ENCODE data around the gene KIF9.
"Not testable (repeated sequence)": the region's sequence is repeated elsewhere in the genome, so short reads cannot be mapped to it uniquely, and the experiment has no call there.

KIF9 gene

DNA sequence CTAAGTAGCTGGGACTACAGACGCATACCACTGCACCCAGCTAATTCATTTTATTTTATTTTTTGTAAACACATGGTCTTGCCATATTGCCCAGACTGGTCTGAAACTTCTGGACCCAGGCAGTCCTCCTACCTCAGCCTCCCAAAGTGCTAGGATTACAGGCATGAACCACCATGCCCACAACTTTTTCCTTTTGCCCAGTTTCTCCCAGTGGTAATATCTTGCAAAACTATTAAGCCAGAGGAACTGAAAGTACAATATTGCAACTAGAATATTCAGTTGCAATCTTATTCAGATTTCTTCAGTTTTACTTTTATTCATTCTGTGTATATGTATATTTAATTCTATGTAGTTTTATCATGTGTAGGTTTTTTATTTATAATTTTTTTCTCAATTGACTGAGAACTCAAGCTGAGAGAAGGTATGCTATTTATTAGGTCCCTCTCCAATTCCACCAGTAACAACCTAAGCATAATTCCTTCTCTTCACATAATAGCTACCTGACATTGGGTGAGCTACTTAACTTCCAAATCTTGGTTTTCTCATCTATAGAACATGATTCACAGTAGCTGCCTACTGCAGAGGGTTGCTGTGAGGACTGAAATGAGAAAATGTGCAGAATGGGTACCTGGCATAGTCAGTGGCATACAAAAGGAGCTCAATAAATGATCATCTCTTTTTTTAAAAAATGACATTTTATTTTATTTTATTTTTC is 30.9 kb upstream of the KIF9 start:
- FAIRE-seq (no peak), DNase-seq (ENCODE audit: insufficient read length, low spot score) (no peak)
- no peak for TF ChIP-seq PAX5 (IDR thresholded peaks at IDR 0.05; ENCODE audit: insufficient read depth, low read length, severe bottlenecking)
- TF ChIP-seq POU2F2 (IDR thresholded peaks at IDR 0.05; ENCODE audit: low read depth, low read length) = no peak
- no peak for TF ChIP-seq POLR2AphosphoS5 (IDR thresholded peaks at IDR 0.05; ENCODE audit: low read depth, low read length)
- TF ChIP-seq POLR2A (IDR thresholded peaks at IDR 0.05; ENCODE audit: low read depth, low read length) = no peak
- TF ChIP-seq SPI1 (IDR thresholded peaks at IDR 0.05; ENCODE audit: low read depth, low read length) = peak; percentile 83
- TF ChIP-seq TAF1 (IDR thresholded peaks at IDR 0.05; ENCODE audit: low read depth, low read length) = no peak

DNA sequence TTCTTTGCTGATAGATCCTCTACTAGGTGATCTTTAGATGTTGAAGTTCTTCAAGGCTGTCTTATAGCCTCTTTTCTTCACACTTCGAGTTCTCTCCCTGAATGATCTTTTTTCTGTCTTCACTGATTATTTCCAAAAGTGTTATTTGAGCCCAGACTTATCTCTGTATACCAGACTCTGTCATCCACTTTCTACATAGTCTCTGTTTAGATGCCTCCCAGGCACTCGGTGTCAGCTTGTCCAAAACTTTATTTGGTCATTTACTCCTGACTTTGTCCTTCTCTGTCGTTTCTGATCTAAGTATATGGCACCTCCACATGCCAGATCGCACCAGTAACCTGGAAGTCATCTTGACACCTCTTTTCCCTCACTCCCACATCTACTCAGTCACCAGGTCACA is 27.8 kb upstream of the KIF9 start:
- TF ChIP-seq TAF1 (IDR thresholded peaks at IDR 0.05; ENCODE audit: low read depth, low read length) (no peak), PAX5 (IDR thresholded peaks at IDR 0.05; ENCODE audit: insufficient read depth, low read length, severe bottlenecking) (no peak), SPI1 (IDR thresholded peaks at IDR 0.05; ENCODE audit: low read depth, low read length) (no peak), POU2F2 (IDR thresholded peaks at IDR 0.05; ENCODE audit: low read depth, low read length) (no peak), POLR2A (IDR thresholded peaks at IDR 0.05; ENCODE audit: low read depth, low read length) (no peak), POLR2AphosphoS5 (IDR thresholded peaks at IDR 0.05; ENCODE audit: low read depth, low read length) (no peak)
- DNase-seq (ENCODE audit: insufficient read length, low spot score) = no peak
- FAIRE-seq = no peak

DNA sequence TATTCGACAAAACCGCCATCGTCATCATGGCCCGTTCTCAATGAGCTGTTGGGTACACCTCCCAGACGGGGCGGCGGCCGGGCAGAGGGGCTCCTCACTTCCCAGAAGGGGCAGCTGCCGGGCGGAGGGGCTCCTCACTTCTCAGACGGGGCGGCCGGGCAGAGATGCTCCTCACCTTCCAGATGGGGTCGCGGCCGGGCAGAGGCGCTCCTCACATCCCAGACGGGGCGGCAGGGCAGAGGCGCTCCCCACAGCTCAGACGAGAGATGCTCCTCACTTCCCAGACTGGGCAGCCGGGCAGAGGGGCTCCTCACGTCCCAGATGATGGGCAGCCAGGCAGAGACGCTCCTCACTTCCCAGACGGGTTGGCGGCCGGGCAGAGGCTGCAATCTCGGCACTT is 26.6 kb upstream of the KIF9 start:
- not testable (repeated sequence) for FAIRE-seq; DNase-seq (ENCODE audit: insufficient read length, low spot score)

DNA sequence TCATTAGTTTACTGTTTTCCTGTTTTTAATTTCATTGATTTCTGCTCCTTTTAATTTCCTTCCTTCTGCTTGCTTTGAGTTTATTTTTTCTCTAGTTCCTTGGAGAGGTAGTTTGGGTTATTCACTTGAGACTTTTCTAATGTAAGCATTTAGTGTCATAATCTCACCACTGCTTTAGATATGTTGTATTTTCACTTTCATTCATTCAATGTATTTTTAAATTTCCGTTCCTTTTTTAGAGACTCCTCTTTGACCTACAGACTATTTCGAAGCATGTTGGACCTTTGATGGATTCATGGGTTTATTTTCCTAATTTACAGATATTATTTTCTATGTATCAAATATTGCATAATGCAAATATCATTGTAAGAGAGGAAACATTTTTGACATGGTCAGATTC is 23.4 kb upstream of the KIF9 start:
- TF ChIP-seq TAF1 (IDR thresholded peaks at IDR 0.05; ENCODE audit: low read depth, low read length) (no peak), PAX5 (IDR thresholded peaks at IDR 0.05; ENCODE audit: insufficient read depth, low read length, severe bottlenecking) (no peak), SPI1 (IDR thresholded peaks at IDR 0.05; ENCODE audit: low read depth, low read length) (no peak), POLR2AphosphoS5 (IDR thresholded peaks at IDR 0.05; ENCODE audit: low read depth, low read length) (no peak), POU2F2 (IDR thresholded peaks at IDR 0.05; ENCODE audit: low read depth, low read length) (no peak), POLR2A (IDR thresholded peaks at IDR 0.05; ENCODE audit: low read depth, low read length) (no peak)
- DNase-seq (ENCODE audit: insufficient read length, low spot score) (no peak), FAIRE-seq (no peak)

DNA sequence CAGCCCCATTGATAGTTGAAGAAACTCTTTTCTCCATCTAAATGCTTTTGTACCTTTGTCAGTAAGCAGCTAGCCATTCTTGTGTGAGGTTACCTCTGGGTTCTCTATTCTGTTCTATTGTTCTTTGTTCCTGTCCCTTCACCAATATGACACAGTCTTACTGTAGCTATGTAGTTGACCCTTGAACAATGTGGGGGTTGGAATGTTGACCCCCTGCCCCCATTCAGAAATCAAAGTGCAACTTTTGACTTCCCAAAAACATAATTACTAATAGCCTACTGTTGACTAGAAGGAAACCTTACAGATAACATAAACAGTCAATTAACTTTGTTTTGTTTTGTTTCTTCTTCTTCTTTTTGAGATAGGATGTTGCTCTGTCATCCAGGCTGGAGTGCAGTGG is 18.9 kb upstream of the KIF9 start:
- DNase-seq (ENCODE audit: insufficient read length, low spot score) (no peak), FAIRE-seq (no peak)
- TF ChIP-seq TAF1 (IDR thresholded peaks at IDR 0.05; ENCODE audit: low read depth, low read length) (no peak), POU2F2 (IDR thresholded peaks at IDR 0.05; ENCODE audit: low read depth, low read length) (no peak), SPI1 (IDR thresholded peaks at IDR 0.05; ENCODE audit: low read depth, low read length) (no peak), POLR2A (IDR thresholded peaks at IDR 0.05; ENCODE audit: low read depth, low read length) (no peak), PAX5 (IDR thresholded peaks at IDR 0.05; ENCODE audit: insufficient read depth, low read length, severe bottlenecking) (no peak), POLR2AphosphoS5 (IDR thresholded peaks at IDR 0.05; ENCODE audit: low read depth, low read length) (no peak)

DNA sequence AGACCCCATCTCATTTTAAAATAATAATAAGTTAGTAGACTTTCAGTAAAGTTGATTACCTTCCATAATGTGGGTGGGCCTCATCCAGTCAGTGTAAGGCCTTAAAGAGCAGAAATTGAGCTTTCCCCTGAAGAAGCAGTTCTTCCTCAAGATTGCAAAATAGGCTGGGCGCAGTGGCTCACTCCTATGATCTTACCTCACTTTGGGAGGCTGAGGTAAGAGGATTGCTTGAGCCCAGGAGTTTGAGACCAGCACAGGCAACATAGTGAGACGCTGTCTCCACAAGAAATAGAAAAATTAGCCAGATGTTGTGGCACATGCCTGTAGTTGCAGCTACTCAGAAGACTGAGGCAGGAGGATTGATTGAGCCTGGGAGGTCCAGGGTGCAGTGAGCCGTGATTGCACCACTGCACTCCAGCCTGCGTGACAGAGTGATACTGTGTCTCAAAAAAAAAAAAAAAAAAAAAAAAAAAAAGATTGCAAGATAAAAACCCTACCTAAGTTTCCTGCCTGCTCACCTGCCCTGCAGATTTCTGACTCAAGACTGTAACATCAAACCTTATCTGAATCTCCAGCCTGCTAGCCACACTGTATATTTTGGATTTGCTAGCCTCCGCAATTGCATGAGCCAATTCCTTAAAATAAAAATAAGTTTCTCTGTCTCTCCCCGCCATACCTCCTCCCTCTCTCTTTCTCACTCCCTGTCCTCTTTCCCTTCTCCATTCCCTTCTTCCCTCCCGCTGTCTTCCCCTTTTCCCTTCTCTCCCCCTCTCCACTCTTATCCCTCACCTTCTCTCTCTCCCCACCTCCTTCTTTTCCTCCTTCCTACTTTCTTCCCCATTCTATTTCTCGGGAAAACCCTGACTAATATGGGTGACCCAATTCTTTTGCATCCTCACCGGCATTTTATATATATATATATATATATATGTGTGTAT is 17.1 kb upstream of the KIF9 start:
- FAIRE-seq = peak; percentile 48
- TF ChIP-seq TAF1 (IDR thresholded peaks at IDR 0.05; ENCODE audit: low read depth, low read length) (no peak), POLR2A (IDR thresholded peaks at IDR 0.05; ENCODE audit: low read depth, low read length) (no peak), POU2F2 (IDR thresholded peaks at IDR 0.05; ENCODE audit: low read depth, low read length) (no peak), PAX5 (IDR thresholded peaks at IDR 0.05; ENCODE audit: insufficient read depth, low read length, severe bottlenecking) (no peak)
- no peak for DNase-seq (ENCODE audit: insufficient read length, low spot score)

DNA sequence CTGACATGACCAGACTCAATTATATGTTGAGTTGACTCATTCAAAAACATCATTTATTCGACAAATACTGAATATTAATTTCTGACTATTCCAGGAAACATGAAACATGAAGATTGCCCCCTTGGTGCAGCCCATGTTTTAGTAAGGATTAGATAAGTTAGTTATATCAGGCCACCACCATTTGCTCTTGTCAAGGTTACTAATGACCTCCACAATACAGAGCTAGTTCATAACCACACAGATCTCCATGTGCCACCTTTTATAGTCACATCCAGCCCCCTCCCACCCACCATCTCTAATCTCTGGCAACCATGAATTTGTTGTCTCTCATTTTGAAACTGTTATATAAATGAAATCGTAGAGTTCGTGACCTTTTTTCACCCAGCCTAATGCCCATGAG is 15.8 kb upstream of the KIF9 start:
- FAIRE-seq = peak; percentile 23
- no peak for TF ChIP-seq POLR2A (IDR thresholded peaks at IDR 0.05; ENCODE audit: low read depth, low read length)
- no peak for TF ChIP-seq SPI1 (IDR thresholded peaks at IDR 0.05; ENCODE audit: low read depth, low read length)
- no peak for TF ChIP-seq PAX5 (IDR thresholded peaks at IDR 0.05; ENCODE audit: insufficient read depth, low read length, severe bottlenecking)
- TF ChIP-seq POLR2AphosphoS5 (IDR thresholded peaks at IDR 0.05; ENCODE audit: low read depth, low read length) = no peak
- no peak for TF ChIP-seq TAF1 (IDR thresholded peaks at IDR 0.05; ENCODE audit: low read depth, low read length)
- TF ChIP-seq POU2F2 (IDR thresholded peaks at IDR 0.05; ENCODE audit: low read depth, low read length) = no peak
- no peak for DNase-seq (ENCODE audit: insufficient read length, low spot score)

DNA sequence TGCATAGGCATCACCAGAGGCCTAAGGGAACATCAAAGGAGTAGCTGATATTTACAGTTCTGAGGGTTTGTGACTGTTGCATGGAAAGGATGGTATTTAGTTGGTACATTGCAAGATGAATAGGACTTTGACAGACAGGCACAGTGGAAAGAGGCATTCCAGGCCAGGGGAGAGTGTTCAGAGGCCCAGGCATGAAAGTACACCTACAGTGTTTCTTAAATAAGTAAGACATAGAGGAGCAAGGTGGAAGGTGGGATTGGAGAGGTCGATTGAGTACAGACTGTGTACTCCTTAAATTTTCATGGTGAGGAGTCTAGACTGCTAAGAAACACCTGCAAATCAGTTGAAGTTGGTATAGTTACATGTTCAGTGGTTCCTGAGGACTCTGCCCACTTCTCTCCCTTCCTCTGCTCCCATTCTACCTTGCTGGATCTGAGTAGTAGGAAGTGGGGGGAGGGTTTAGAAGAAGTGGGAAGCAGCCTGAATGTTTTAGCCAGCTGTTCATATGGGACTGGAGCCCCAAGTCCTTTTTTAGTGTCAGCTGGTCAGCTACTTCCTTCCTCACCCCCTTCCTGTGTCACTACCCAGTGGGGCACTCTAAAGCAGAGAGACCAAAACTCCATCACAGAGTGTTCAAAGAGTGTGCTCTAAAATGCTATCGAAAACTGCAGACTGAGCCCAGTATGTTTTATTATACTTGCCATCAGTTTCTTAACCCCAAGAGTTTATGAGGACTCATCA is 14.1 kb upstream of the KIF9 start:
- TF ChIP-seq POU2F2 (IDR thresholded peaks at IDR 0.05; ENCODE audit: low read depth, low read length) = no peak
- peak; percentile 23; the same call in 1 of the 2 replicates for TF ChIP-seq SPI1 (IDR thresholded peaks at IDR 0.05; ENCODE audit: low read depth, low read length)
- FAIRE-seq (peak; percentile 40), DNase-seq (ENCODE audit: insufficient read length, low spot score) (no peak)

DNA sequence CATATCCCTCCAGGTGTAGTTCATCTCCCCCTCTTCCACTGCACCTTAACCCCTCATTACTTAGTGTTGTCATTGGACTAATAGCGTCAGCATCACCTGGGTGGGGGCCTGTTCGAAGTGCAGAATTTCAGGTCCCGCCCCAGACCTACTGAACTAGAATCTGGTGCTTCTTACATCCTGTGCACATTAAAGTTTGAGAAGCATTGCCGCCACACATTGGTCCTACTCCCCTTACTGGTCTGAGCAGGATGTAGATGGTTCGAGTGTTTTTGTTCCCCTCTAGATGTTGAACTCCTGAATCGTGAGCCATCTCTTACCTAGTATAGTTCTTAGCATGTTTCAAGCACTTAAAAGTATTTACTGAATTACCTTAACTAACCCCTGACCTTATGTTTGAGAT is 13.4 kb upstream of the KIF9 start:
- FAIRE-seq = peak; percentile 89
- TF ChIP-seq TAF1 (IDR thresholded peaks at IDR 0.05; ENCODE audit: low read depth, low read length) (no peak), SPI1 (IDR thresholded peaks at IDR 0.05; ENCODE audit: low read depth, low read length) (no peak), POU2F2 (IDR thresholded peaks at IDR 0.05; ENCODE audit: low read depth, low read length) (no peak), POLR2A (IDR thresholded peaks at IDR 0.05; ENCODE audit: low read depth, low read length) (no peak), POLR2AphosphoS5 (IDR thresholded peaks at IDR 0.05; ENCODE audit: low read depth, low read length) (no peak), PAX5 (IDR thresholded peaks at IDR 0.05; ENCODE audit: insufficient read depth, low read length, severe bottlenecking) (no peak)

More for the DNA sequence above, 13.4 kb upstream of the KIF9 start:
- DNase-seq (ENCODE audit: insufficient read length, low spot score) = no peak

Measured in GM12891 (cell line).